HUES48 (cell line): ENCODE results near the gene CYB5R2.

Source experiments
- H3K27ac ChIP-seq: one replicate; pipeline ENCODE4 v1.7.0; 2013; ENCODE audit warnings: low read depth, low read length, inconsistent platforms
- H3K27me3 ChIP-seq: 2 replicates; pipeline ENCODE4 v1.6.1; 2013; ENCODE audit warnings: mild to moderate bottlenecking, low read length; ENCODE audit not compliant: control insufficient read depth, insufficient read depth
- H3K36me3 ChIP-seq: 2 replicates; pipeline ENCODE4 v1.6.1; 2013; ENCODE audit warnings: low read length; ENCODE audit not compliant: control insufficient read depth, insufficient read depth
- H3K4me1 ChIP-seq: 2 replicates; pipeline ENCODE4 v1.6.1; 2013; ENCODE audit warnings: mild to moderate bottlenecking, low read length; ENCODE audit not compliant: control insufficient read depth, insufficient read depth
- H3K4me3 ChIP-seq: 2 replicates; pipeline ENCODE4 v1.5.1; 2013; ENCODE audit warnings: mild to moderate bottlenecking, low read depth, low read length
- H3K9ac ChIP-seq: 2 replicates; pipeline ENCODE4 v1.6.1; 2013; ENCODE audit warnings: mild to moderate bottlenecking, low read depth, low read length, moderate library complexity
- H3K9me3 ChIP-seq: 2 replicates; pipeline ENCODE4 v1.6.1; 2013; ENCODE audit warnings: low read length; ENCODE audit not compliant: control insufficient read depth, insufficient read depth

The CYB5R2 gene

DNA sequence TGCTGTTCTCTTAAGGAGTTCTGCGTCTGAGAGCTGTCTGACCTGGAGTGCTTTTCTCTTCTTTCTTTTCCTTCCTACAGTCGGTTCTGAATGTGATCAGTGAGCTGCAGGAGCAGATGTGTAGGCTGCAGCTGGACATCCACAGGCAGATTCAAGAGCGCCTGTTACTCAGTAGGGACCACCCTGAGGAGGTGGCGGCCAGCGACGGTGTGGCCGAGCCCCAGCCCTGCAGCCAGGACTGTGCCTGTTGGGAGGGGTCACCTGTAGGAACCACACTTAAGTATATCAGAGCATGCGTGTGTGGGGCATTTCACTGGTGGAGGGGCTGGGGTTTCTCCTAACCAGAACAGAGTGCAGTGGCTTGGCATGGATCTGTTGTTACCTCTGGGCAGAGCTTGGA, 56.3 kb downstream of the CYB5R2 start:
- Histone ChIP-seq H3K9ac (no peak overlapping the region), H3K4me1 (peaks cover 38% of the 10 kb centered on the region), H3K36me3 (no peaks in the 10 kb centered on the region), H3K27ac (no peak overlapping the region), H3K4me3 (no peak overlapping the region), H3K9me3 (no peaks in the 10 kb centered on the region), H3K27me3 (no peaks in the 10 kb centered on the region)
